Measurements from ENCODE around the gene NELL2. TPM values are rescaled to one million over a fixed set of nuclear protein-coding genes. Genes with fewer than 3 reads are reported as not detected.
A peak's percentile ranks its signal among the peaks of the same experiment; 100 is the strongest.

Gene NELL2
- total RNA-seq, 1 experiment from 2014 or later = 1.1 TPM

DNA sequence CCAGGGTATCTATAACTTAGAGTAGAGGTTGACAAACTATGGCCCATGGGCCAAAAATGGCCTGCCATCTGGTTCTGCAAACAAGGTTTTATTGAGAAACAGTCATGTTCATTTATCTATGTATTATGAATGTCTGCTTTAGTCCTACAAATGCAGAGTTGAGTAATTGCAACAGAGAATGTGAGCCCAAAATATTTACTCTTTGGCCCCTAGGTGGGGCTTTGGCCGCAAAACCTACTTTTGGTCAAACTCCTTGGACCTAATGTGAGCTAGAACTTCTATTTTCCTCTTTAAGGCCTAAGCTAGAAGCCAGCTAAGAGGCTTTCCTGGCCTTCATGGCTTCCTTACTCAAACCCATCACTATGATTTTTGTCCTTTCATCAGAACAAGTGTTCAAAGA, 379.1 kb downstream of the NELL2 start:
- Histone ChIP-seq H3K27me3 (ENCODE audit: insufficient read depth, low read length) (no peaks in the 10 kb centered on the region), H3K9ac (ENCODE audit: low read length) (no peak overlapping the region), H3K9me3 (ENCODE audit: control insufficient read depth in 1 of 2, insufficient read depth in 1 of 2, low read depth in 1 of 2, low read length in 2 of 2) (no peaks in the 10 kb centered on the region), H3K4me1 (ENCODE audit: control insufficient read depth in 1 of 2, insufficient read depth in 2 of 2, low read length in 2 of 2) (no peaks in the 10 kb centered on the region), H4K20me1 (ENCODE audit: insufficient read depth) (no peaks in the 10 kb centered on the region), H3K4me3 (replicated peaks in 1 of 2; ENCODE audit: low read depth in 1 of 2, low read length in 2 of 2) (no peak overlapping the region), H3K27ac (ENCODE audit: low read depth, low read length) (no peak overlapping the region), H3K79me2 (ENCODE audit: insufficient read depth, low read length) (no peaks in the 10 kb centered on the region), H3K9me2 (ENCODE audit: insufficient read depth) (no peaks in the 10 kb centered on the region), H3K36me3 (ENCODE audit: control insufficient read depth in 1 of 2, insufficient read depth in 2 of 2, low read length in 2 of 2) (no peaks in the 10 kb centered on the region), H3K4me2 (ENCODE audit: low read length) (no peak overlapping the region), H2AFZ (ENCODE audit: low read depth, low read length, poor library complexity, severe bottlenecking) (no peak overlapping the region)
- CTCF ChIA-PET = interaction anchor here (1.2 to 1.6 kb wide), 4 partner anchors 10 to 482 kb away, joined by 4 to 7 read pairs (median 5); no protein-coding TSS in a partner anchor
- POLR2A ChIA-PET = no interaction called here
- RAD21 ChIA-PET (ENCODE audit: low non-redundant PET in 1 of 2, low total read pairs in 2 of 2, uncharacterized antibody in 2 of 2, unreplicated experiment in 2 of 2) = no interaction called here
- DNase-seq (ENCODE audit: low read depth, low spot score) = no peak
- ATAC-seq = peak; percentile 47
- intact Hi-C loops (cut with micrococcal nuclease) = no loop called here
- TF ChIP-seq POLR2A (IDR thresholded peaks at IDR 0.05; ENCODE audit: borderline replicate concordance, extremely low read depth, insufficient read depth, insufficient read length) (no peak), CTCF (IDR thresholded peaks at IDR 0.05 in 2 of 3, conservative IDR thresholded peaks at IDR 0.05 in 1 of 3; ENCODE audit: borderline replicate concordance in 1 of 3, insufficient read depth in 1 of 3, low read depth in 2 of 3, low read length in 2 of 3) (peak; percentile 18 to 51 (median 39); a peak in 5 of 6 replicates), ZFX (IDR thresholded peaks at IDR 0.05) (no peak), CEBPB (IDR thresholded peaks at IDR 0.05; ENCODE audit: low read depth) (no peak), RAD21 (IDR thresholded peaks at IDR 0.05; ENCODE audit: low read depth) (peak; percentile 32; the same call in 1 of the 2 replicates), ZNF274 (IDR thresholded peaks at IDR 0.05; ENCODE audit: low read depth, low read length) (no peak), JUND (IDR thresholded peaks at IDR 0.05) (no peak)
- TF ChIP-seq, protein P1, sequence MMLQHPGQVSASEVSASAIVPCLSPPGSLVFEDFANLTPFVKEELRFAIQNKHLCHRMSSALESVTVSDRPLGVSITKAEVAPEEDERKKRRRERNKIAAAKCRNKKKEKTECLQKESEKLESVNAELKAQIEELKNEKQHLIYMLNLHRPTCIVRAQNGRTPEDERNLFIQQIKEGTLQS (IDR thresholded peaks at IDR 0.05) = no peak
- BruUV-seq (replicated peaks) = no TSS peak

DNA sequence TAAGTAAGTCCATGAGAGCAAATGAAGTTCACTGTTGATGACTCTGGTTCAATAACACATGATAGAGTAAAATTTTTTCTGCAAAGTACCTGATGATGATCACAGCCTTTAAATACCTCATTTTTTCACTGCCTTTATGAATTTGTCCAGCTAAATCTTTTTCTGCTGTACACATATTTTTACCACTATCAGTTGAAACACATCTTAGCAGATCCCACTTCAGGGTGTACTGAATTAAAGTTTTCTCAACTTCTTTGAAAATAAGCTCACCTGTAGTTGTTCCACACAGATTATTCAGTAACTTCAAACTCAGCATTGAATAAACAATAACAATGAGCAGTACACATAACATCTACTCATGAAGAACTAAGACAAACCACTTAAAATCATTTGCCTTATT, 385.9 kb downstream of the NELL2 start:
- H4K20me1 ChIP-seq (ENCODE audit: insufficient read depth) = no peaks in the 10 kb centered on the region
- no peaks in the 10 kb centered on the region for H3K27me3 ChIP-seq (ENCODE audit: insufficient read depth, low read length)
- no peaks in the 10 kb centered on the region for H3K4me1 ChIP-seq (ENCODE audit: control insufficient read depth in 1 of 2, insufficient read depth in 2 of 2, low read length in 2 of 2)
- ChIA-PET POLR2A (no interaction called here), CTCF (no interaction called here), RAD21 (ENCODE audit: low non-redundant PET in 1 of 2, low total read pairs in 2 of 2, uncharacterized antibody in 2 of 2, unreplicated experiment in 2 of 2) (no interaction called here)
- no peak overlapping the region for H3K4me3 ChIP-seq (replicated peaks in 1 of 2; ENCODE audit: low read depth in 1 of 2, low read length in 2 of 2)
- no peak overlapping the region for H3K9ac ChIP-seq (ENCODE audit: low read length)
- H3K9me2 ChIP-seq (ENCODE audit: insufficient read depth) = no peaks in the 10 kb centered on the region
- H2AFZ ChIP-seq (ENCODE audit: low read depth, low read length, poor library complexity, severe bottlenecking) = no peak overlapping the region
- H3K4me2 ChIP-seq (ENCODE audit: low read length) = no peak overlapping the region
- ATAC-seq (no peak), DNase-seq (ENCODE audit: low read depth, low spot score) (no peak)
- H3K27ac ChIP-seq (ENCODE audit: low read depth, low read length) = no peak overlapping the region
- no peaks in the 10 kb centered on the region for H3K79me2 ChIP-seq (ENCODE audit: insufficient read depth, low read length)
- no TSS peak for BruUV-seq (replicated peaks)
- H3K36me3 ChIP-seq (ENCODE audit: control insufficient read depth in 1 of 2, insufficient read depth in 2 of 2, low read length in 2 of 2) = no peaks in the 10 kb centered on the region
- intact Hi-C loops (cut with micrococcal nuclease) = no loop called here
- H3K9me3 ChIP-seq (ENCODE audit: control insufficient read depth in 1 of 2, insufficient read depth in 1 of 2, low read depth in 1 of 2, low read length in 2 of 2) = no peaks in the 10 kb centered on the region
- TF ChIP-seq, protein P1 (IDR thresholded peaks at IDR 0.05) = no peak
- TF ChIP-seq RAD21 (IDR thresholded peaks at IDR 0.05; ENCODE audit: low read depth) = no peak
- no peak for TF ChIP-seq POLR2AphosphoS5 (IDR thresholded peaks at IDR 0.05; ENCODE audit: low read depth, low read length)
- TF ChIP-seq ELF1 (IDR thresholded peaks at IDR 0.05; ENCODE audit: borderline replicate concordance, low read depth) = no peak
- TF ChIP-seq ZFX (IDR thresholded peaks at IDR 0.05) = no peak
- TF ChIP-seq EGR1 (IDR thresholded peaks at IDR 0.05; ENCODE audit: low read depth) = no peak
- no peak for TF ChIP-seq CEBPB (IDR thresholded peaks at IDR 0.05; ENCODE audit: low read depth)
- TF ChIP-seq SP1 (IDR thresholded peaks at IDR 0.05; ENCODE audit: low read depth) = no peak
- no peak for TF ChIP-seq ZNF274 (IDR thresholded peaks at IDR 0.05; ENCODE audit: low read depth, low read length)
- no peak for TF ChIP-seq EZH2 (IDR thresholded peaks at IDR 0.05)
- no peak for TF ChIP-seq REST (IDR thresholded peaks at IDR 0.05; ENCODE audit: low read depth)
- TF ChIP-seq, protein P2, sequence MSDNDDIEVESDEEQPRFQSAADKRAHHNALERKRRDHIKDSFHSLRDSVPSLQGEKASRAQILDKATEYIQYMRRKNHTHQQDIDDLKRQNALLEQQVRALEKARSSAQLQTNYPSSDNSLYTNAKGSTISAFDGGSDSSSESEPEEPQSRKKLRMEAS (IDR thresholded peaks at IDR 0.05) = no peak

Data from HCT116 (cell line).